Measurements from ENCODE around the gene KIF24. TPM values are rescaled to one million over a fixed set of nuclear protein-coding genes. Genes with fewer than 3 reads are reported as not detected.

The KIF24 gene
- total and polyA plus RNA-seq, 2 of the 8 experiments (the other 6 are each of a cell fraction or from before 2014, with no cell fraction given): 2.7 to 3.9 TPM

DNA sequence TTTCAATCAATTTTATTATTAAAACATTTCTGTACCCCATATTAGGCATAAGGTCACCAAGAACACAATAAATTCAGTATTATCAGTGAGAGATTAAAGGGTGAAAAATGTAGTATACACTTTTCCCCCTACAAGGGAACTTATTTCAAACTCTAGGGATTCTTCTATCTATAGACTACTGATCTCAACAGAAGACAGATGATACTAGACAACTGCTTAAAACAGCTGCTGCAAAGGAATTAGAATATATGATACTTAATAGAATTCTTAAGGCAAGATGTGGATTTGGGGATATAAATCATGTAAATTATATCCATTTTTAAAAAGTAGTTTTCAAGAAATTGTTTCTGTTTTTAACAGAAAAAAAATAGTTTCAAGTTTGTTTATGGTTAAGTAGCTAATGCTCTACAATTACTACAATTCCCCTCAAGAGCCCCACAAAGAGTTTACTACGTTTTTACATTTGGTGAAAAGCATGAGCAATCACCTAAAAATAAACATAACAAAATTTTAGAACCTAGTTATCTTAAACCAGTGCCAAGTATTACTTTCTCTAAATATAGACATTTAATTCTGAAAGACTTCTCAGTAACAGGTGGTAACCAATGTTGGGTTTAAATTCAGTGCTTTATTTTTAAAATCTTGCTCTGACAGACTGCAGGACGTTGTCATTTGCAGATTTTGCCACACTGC is 6.0 kb downstream of the KIF24 start:
- H3K4me2 ChIP-seq (ENCODE audit: insufficient read depth in 1 of 2, low read depth in 2 of 2, low read length in 2 of 2): no peak overlapping the region
- no peak overlapping the region for H2BK120ac ChIP-seq (replicated peaks; ENCODE audit: low read depth, low read length)
- H3K36me3 ChIP-seq (ENCODE audit: control insufficient read depth in 2 of 4, insufficient read depth in 4 of 4, low read length in 3 of 4): no peaks in the 10 kb centered on the region
- no peak for FAIRE-seq
- whole genome bisulfite sequencing, 2 experiments (ENCODE audit: extremely low coverage in 1 of 2, insufficient coverage in 1 of 2, insufficient read length in 1 of 2, insufficient replicate concordance in 2 of 2, low coverage in 1 of 2, low lambda C conversion rate in 2 of 2, missing lambda C conversion rate in 1 of 2): 77% methylated on average over 2 of the region's 2 CpGs; no CpG with 5 or more reads in 1 of the 2 experiments
- no peak overlapping the region for H3K56ac ChIP-seq (replicated peaks; ENCODE audit: insufficient read length, low read depth, low read length)
- ChIA-PET CTCF (ENCODE audit: partially characterized antibody) (interaction anchor here (0.7 to 1.0 kb wide), 2 partner anchors 70 to 209 kb away, joined by 3 read pairs; no protein-coding TSS in a partner anchor), POLR2A (ENCODE audit: partially characterized antibody) (no interaction called here)
- H3K18ac ChIP-seq (ENCODE audit: extremely low read depth, low read length): no peak overlapping the region
- no peak overlapping the region for H3K4me3 ChIP-seq (ENCODE audit: extremely low read depth in 1 of 4, insufficient read depth in 2 of 4, low read depth in 3 of 4, low read length in 4 of 4)
- H2BK12ac ChIP-seq (ENCODE audit: low read depth, low read length): no peak overlapping the region
- no peak for DNase-seq (ENCODE audit: low read depth in 1 of 2, low spot score in 2 of 2)
- no peak overlapping the region for H2AK5ac ChIP-seq (ENCODE audit: low read depth, low read length)
- H3K14ac ChIP-seq (ENCODE audit: insufficient read length): no peak overlapping the region
- H4K8ac ChIP-seq (ENCODE audit: extremely low read depth, insufficient read depth, low read length): no peak overlapping the region
- H3K23ac ChIP-seq (ENCODE audit: insufficient read length): no peak overlapping the region
- no peak overlapping the region for H4K5ac ChIP-seq (ENCODE audit: insufficient read length, low read depth, low read length)
- no peak overlapping the region for H3K27ac ChIP-seq (ENCODE audit: low read depth, low read length)
- H4K91ac ChIP-seq (replicated peaks; ENCODE audit: insufficient read length, low read length): no peak overlapping the region
- H2AFZ ChIP-seq (ENCODE audit: low read length): no peak overlapping the region
- no peaks in the 10 kb centered on the region for H3K23me2 ChIP-seq (ENCODE audit: low read depth, low read length)
- H3K9me3 ChIP-seq (ENCODE audit: insufficient read depth in 2 of 2, low read depth in 1 of 2, low read length in 1 of 2): no peaks in the 10 kb centered on the region
- no peak overlapping the region for H3K4ac ChIP-seq (replicated peaks; ENCODE audit: insufficient read length, low read depth, low read length)
- peaks cover 0 to 4% of the 10 kb centered on the region in 2 experiments; a peak in 2 of 4 replicates for H3K79me2 ChIP-seq (ENCODE audit: control insufficient read depth in 1 of 2, insufficient read depth in 2 of 2, low read length in 2 of 2)
- H2BK5ac ChIP-seq (ENCODE audit: low read depth, low read length): no peak overlapping the region
- H3K4me1 ChIP-seq (replicated peaks in 1 of 4; ENCODE audit: control insufficient read depth in 3 of 4, insufficient read depth in 4 of 4, low read length in 3 of 4): no peaks in the 10 kb centered on the region
- no peaks in the 10 kb centered on the region for H3K79me1 ChIP-seq (ENCODE audit: low read depth, low read length)
- H4K20me1 ChIP-seq (replicated peaks in 1 of 2; ENCODE audit: control insufficient read depth in 1 of 2, insufficient read depth in 2 of 2, low read length in 2 of 2): no peaks in the 10 kb centered on the region
- H3K9ac ChIP-seq (replicated peaks in 1 of 4; ENCODE audit: extremely low read depth in 1 of 4, low read depth in 3 of 4, low read length in 3 of 4): no peak overlapping the region
- H3K27me3 ChIP-seq (replicated peaks in 1 of 4; ENCODE audit: control insufficient read depth in 3 of 4, extremely low read depth in 1 of 4, insufficient read depth in 3 of 4, low read length in 3 of 4): no peaks in the 10 kb centered on the region
- no peak overlapping the region for H2BK15ac ChIP-seq (ENCODE audit: low read length)
- H2BK20ac ChIP-seq (ENCODE audit: low read length): no peak overlapping the region
- TF ChIP-seq CTCF (IDR thresholded peaks at IDR 0.05; ENCODE audit: control extremely low read depth in 1 of 3, insufficient read depth in 1 of 3, low read depth in 1 of 3, low read length in 3 of 3) (no peak), SUZ12 (IDR thresholded peaks at IDR 0.05; ENCODE audit: low read length) (no peak), SAP30 (IDR thresholded peaks at IDR 0.05; ENCODE audit: insufficient read depth, insufficient replicate concordance, low read length) (no peak), TCF12 (IDR thresholded peaks at IDR 0.05; ENCODE audit: low read depth, low read length) (no peak), FOSL1 (IDR thresholded peaks at IDR 0.05; ENCODE audit: insufficient read depth, low read depth, low read length) (no peak), CHD1 (IDR thresholded peaks at IDR 0.05; ENCODE audit: low read depth, low read length) (no peak), MAFK (IDR thresholded peaks at IDR 0.05; ENCODE audit: low read depth, low read length) (no peak), ASH2L (IDR thresholded peaks at IDR 0.05; ENCODE audit: low read length) (no peak), BRCA1 (IDR thresholded peaks at IDR 0.05; ENCODE audit: low read depth, low read length) (no peak), GTF2F1 (IDR thresholded peaks at IDR 0.05; ENCODE audit: borderline replicate concordance, low read depth, low read length) (no peak), POLR2A (IDR thresholded peaks at IDR 0.05; ENCODE audit: control extremely low read depth in 1 of 2, low read depth in 2 of 2, low read length in 2 of 2) (no peak), TBP (IDR thresholded peaks at IDR 0.05; ENCODE audit: low read depth, low read length) (no peak)

Data from H1 (cell line).